ENCODE data around the gene SPTLC2. TPM values are rescaled to one million over a fixed set of nuclear protein-coding genes. Genes with fewer than 3 reads are reported as not detected.

The SPTLC2 gene
- total RNA-seq, 1 experiment from 2014 or later = 15.8 TPM

DNA sequence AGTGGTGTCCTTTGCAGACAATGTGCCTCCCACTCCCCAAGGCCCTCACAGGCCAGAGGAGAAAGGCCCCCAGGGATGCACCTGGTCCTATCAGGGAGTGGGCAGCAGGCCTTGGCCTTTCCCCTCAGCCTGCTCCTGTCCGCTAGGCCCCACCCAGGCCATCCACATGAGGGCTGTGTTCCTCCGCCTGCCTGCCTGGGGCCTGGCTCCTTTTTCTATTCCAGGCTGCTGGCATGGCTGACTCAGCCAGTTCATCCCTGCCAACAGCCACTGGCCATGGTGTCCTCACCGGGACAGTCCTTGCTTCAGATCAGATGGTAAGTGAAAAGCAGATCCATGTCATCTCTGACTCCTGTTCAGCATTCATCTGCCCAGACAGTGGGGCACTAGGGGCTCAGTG, 131.2 kb downstream of the SPTLC2 start:
- ChIA-PET POLR2A (no interaction called here), CTCF (no interaction called here)
- no TSS peak for BruUV-seq (replicated peaks)
- TF ChIP-seq, protein P1, sequence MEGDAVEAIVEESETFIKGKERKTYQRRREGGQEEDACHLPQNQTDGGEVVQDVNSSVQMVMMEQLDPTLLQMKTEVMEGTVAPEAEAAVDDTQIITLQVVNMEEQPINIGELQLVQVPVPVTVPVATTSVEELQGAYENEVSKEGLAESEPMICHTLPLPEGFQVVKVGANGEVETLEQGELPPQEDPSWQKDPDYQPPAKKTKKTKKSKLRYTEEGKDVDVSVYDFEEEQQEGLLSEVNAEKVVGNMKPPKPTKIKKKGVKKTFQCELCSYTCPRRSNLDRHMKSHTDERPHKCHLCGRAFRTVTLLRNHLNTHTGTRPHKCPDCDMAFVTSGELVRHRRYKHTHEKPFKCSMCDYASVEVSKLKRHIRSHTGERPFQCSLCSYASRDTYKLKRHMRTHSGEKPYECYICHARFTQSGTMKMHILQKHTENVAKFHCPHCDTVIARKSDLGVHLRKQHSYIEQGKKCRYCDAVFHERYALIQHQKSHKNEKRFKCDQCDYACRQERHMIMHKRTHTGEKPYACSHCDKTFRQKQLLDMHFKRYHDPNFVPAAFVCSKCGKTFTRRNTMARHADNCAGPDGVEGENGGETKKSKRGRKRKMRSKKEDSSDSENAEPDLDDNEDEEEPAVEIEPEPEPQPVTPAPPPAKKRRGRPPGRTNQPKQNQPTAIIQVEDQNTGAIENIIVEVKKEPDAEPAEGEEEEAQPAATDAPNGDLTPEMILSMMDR (IDR thresholded peaks at IDR 0.05; ENCODE audit: unreplicated experiment) = no peak
- no peak overlapping the region for H3K27ac Mint-ChIP-seq (ENCODE audit: low read depth, unreplicated experiment)
- H3K4me3 Mint-ChIP-seq (ENCODE audit: unreplicated experiment) = no peak overlapping the region
- H3K27me3 Mint-ChIP-seq (ENCODE audit: insufficient read depth, unreplicated experiment) = no peaks in the 10 kb centered on the region
- intact Hi-C loops (cut with micrococcal nuclease) = no loop called here
- H3K4me1 Mint-ChIP-seq (ENCODE audit: insufficient read depth, unreplicated experiment) = no peaks in the 10 kb centered on the region
- peak; percentile 15 for DNase-seq (ENCODE audit: unreplicated experiment)
- H3K9me3 Mint-ChIP-seq (ENCODE audit: unreplicated experiment) = no peaks in the 10 kb centered on the region
- no peaks in the 10 kb centered on the region for H3K36me3 Mint-ChIP-seq (ENCODE audit: insufficient read depth, unreplicated experiment)

DNA sequence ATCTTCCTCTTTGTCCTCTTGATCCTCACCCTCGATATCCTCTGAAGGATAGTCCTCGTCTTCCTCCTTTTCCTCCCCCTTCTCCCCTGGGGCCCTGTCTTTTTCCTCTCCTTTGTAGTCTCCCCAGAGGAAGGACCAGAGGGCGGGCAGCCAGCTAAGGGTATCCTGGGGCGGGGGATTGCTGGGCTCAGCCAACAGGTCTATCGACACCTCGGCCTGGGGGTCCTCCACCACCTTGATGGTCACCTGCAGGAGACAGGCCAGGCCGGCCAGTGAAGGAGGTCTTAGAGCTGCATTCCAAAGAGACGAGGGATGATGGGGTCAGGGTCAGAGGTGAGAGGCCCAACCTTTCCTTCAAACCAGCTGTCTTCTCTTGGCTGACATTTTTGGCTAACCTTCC, 134.0 kb downstream of the SPTLC2 start:
- Mint-ChIP-seq H3K4me1 (ENCODE audit: insufficient read depth, unreplicated experiment) (no peaks in the 10 kb centered on the region), H3K4me3 (ENCODE audit: unreplicated experiment) (no peak overlapping the region), H3K9me3 (ENCODE audit: unreplicated experiment) (no peaks in the 10 kb centered on the region), H3K36me3 (ENCODE audit: insufficient read depth, unreplicated experiment) (no peaks in the 10 kb centered on the region), H3K27me3 (ENCODE audit: insufficient read depth, unreplicated experiment) (no peaks in the 10 kb centered on the region), H3K27ac (ENCODE audit: low read depth, unreplicated experiment) (no peak overlapping the region)
- no peak for DNase-seq (ENCODE audit: unreplicated experiment)
- CTCF ChIA-PET = interaction anchor here (0.8 kb wide), 1 partner anchor 216 kb away, joined by 9 read pairs; no protein-coding TSS in a partner anchor
- BruUV-seq (replicated peaks) = no TSS peak
- TF ChIP-seq, protein P1 (IDR thresholded peaks at IDR 0.05; ENCODE audit: unreplicated experiment) = no peak
- POLR2A ChIA-PET = no interaction called here
- intact Hi-C loops (cut with micrococcal nuclease) = no loop called here

DNA sequence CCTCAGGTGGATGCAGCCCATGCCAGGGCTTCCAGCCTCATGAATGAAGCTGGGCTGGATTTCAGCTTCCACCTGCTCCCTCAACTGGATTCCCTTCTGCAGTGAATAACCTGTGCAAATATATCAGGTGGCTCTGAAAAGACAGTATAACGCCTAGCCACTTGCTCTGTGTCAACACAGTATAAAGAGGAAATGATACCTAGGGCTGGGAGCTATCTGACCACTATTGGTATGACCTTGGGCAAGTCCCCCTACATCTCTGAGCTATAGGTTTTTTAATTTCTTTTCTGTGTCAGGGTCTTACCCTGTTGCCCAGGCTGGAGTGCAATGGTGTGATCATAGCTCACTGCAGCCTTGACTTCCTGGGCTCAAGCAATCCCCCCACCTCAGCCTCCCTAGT, 137.6 kb downstream of the SPTLC2 start:
- TF ChIP-seq, protein P1 (IDR thresholded peaks at IDR 0.05; ENCODE audit: unreplicated experiment) = no peak
- Mint-ChIP-seq H3K4me3 (ENCODE audit: unreplicated experiment) (no peak overlapping the region), H3K27me3 (ENCODE audit: insufficient read depth, unreplicated experiment) (peaks cover 11% of the 10 kb centered on the region), H3K36me3 (ENCODE audit: insufficient read depth, unreplicated experiment) (no peaks in the 10 kb centered on the region), H3K4me1 (ENCODE audit: insufficient read depth, unreplicated experiment) (no peaks in the 10 kb centered on the region), H3K27ac (ENCODE audit: low read depth, unreplicated experiment) (no peak overlapping the region), H3K9me3 (ENCODE audit: unreplicated experiment) (no peaks in the 10 kb centered on the region)
- ChIA-PET POLR2A (interaction anchor here (1.0 kb wide), 1 partner anchor 30 kb away, joined by 3 read pairs; no protein-coding TSS in a partner anchor), CTCF (interaction anchor here (0.6 to 1.4 kb wide), 3 partner anchors 20 to 260 kb away, joined by 3 to 4 read pairs (median 3); no protein-coding TSS in a partner anchor)
- DNase-seq (ENCODE audit: unreplicated experiment) = no peak
- no TSS peak for BruUV-seq (replicated peaks)
- intact Hi-C loops (cut with micrococcal nuclease) = no loop called here

DNA sequence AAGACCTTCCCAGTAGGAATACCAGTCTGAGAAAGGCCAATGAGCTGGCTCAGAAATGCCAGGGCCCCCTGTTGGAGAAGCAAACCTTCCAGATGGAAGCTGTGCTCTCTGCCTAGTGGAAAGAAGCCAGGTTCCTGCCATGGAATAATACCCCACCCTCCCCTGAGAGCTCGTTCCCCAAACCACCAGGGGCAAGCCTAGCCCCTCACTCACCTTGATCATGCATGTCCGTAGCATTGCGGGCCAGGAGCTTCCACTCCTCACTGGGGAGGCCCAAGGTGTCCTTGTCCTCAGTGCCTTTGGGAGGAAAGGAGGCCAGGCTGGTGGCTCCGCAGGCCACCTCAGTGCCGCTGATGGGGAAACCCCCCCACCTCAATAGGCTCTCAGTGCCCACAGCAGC, 138.4 kb downstream of the SPTLC2 start:
- peaks cover 12% of the 10 kb centered on the region for H3K27me3 Mint-ChIP-seq (ENCODE audit: insufficient read depth, unreplicated experiment)
- no peaks in the 10 kb centered on the region for H3K9me3 Mint-ChIP-seq (ENCODE audit: unreplicated experiment)
- no peaks in the 10 kb centered on the region for H3K4me1 Mint-ChIP-seq (ENCODE audit: insufficient read depth, unreplicated experiment)
- no peak overlapping the region for H3K4me3 Mint-ChIP-seq (ENCODE audit: unreplicated experiment)
- TF ChIP-seq, protein P1 (IDR thresholded peaks at IDR 0.05; ENCODE audit: unreplicated experiment) = no peak
- H3K27ac Mint-ChIP-seq (ENCODE audit: low read depth, unreplicated experiment) = no peak overlapping the region
- no peak for DNase-seq (ENCODE audit: unreplicated experiment)
- no peaks in the 10 kb centered on the region for H3K36me3 Mint-ChIP-seq (ENCODE audit: insufficient read depth, unreplicated experiment)
- no TSS peak for BruUV-seq (replicated peaks)
- ChIA-PET POLR2A (interaction anchor here (1.0 kb wide), 1 partner anchor 30 kb away, joined by 3 read pairs; no protein-coding TSS in a partner anchor), CTCF (interaction anchor here (0.6 to 1.4 kb wide), 3 partner anchors 73 to 261 kb away, joined by 3 to 7 read pairs (median 3); no protein-coding TSS in a partner anchor)
- intact Hi-C loops (cut with micrococcal nuclease) = no loop called here

All from MCF 10A (cell line).